CD4-positive, alpha-beta T cell (primary cell): Measurements from ENCODE around the gene ZBTB20. TPM values are rescaled to one million over a fixed set of nuclear protein-coding genes. Genes with fewer than 3 reads are reported as not detected.

Experiments
- ATAC-seq: fragments of 200-7000 bp; cut with Tn5 transposase; one replicate; pipeline ENCODE4 v1.10.0; 2022; ENCODE audit warnings: mild to moderate bottlenecking; ENCODE audit not compliant: poor library complexity
- CTCF ChIA-PET: fragments of 350-600 bp; sonication (Branson Sonifier 250); formaldehyde crosslinking; loops from one replicate; lab custom pipeline; 2021; ENCODE audit warnings: antibody characterized with exemption, inconsistent platforms; lab: Charles Lee
- POLR2A ChIA-PET: fragments of 350-600 bp; sonication (Branson Sonifier 250); formaldehyde crosslinking; loops from one replicate; lab custom pipeline; 2021; ENCODE audit warnings: antibody characterized with exemption, inconsistent platforms; lab: Charles Lee
- DNase-seq, 14 experiments: peaks; one replicate each; pipeline ENCODE4 v3.0.0-alpha.2; 2013 to 2020; ENCODE audit warnings: mixed read lengths in 2 of 14
- H3K27ac ChIP-seq, 2 donors: one replicate each; pipeline versions ENCODE4 v1.5.1 to v1.7.0; 2013; ENCODE audit warnings: low read length in 2 of 2, low read depth in 1 of 2, mild to moderate bottlenecking in 1 of 2
- H3K27me3 ChIP-seq, 2 experiments: 1 replicate in 1 of 2; 2 replicates in 1 of 2; pipeline versions ENCODE4 v1.6.1 to v1.7.0; 2013; ENCODE audit warnings: low read length in 2 of 2, control low read depth in 1 of 2, mild to moderate bottlenecking in 1 of 2, moderate library complexity in 1 of 2; ENCODE audit not compliant: insufficient read depth in 2 of 2, control insufficient read depth in 1 of 2
- H3K36me3 ChIP-seq: one replicate; pipeline ENCODE4 v1.6.1; 2013; ENCODE audit warnings: low read length, control low read depth; ENCODE audit not compliant: insufficient read depth
- H3K4me1 ChIP-seq: one replicate; pipeline ENCODE4 v1.6.1; 2013; ENCODE audit warnings: low read length, control low read depth; ENCODE audit not compliant: insufficient read depth
- H3K4me3 ChIP-seq: one replicate; pipeline ENCODE4 v1.5.1; 2013; ENCODE audit warnings: mild to moderate bottlenecking, low read length, moderate library complexity
- H3K9me3 ChIP-seq, 2 experiments: 1 replicate in 1 of 2; 2 replicates in 1 of 2; pipeline versions ENCODE4 v1.6.1 to v1.7.0; 2013; ENCODE audit warnings: low read length in 2 of 2, mild to moderate bottlenecking in 2 of 2, control low read depth in 1 of 2, moderate library complexity in 1 of 2; ENCODE audit not compliant: control insufficient read depth in 1 of 2, insufficient read depth in 1 of 2
- H3K27ac Mint-ChIP-seq: one replicate; pipeline ENCODE4 v1.8.0; 2020; ENCODE audit warnings: mixed read lengths
- H3K27me3 Mint-ChIP-seq: one replicate; pipeline ENCODE4 v1.8.0; 2021; ENCODE audit warnings: mixed read lengths
- H3K36me3 Mint-ChIP-seq: one replicate; pipeline ENCODE4 v1.8.0; 2021; ENCODE audit warnings: low read depth, mixed read lengths
- H3K4me1 Mint-ChIP-seq: one replicate; pipeline ENCODE4 v1.8.0; 2021; ENCODE audit warnings: low read depth, mixed read lengths
- H3K4me3 Mint-ChIP-seq: one replicate; pipeline ENCODE4 v1.8.0; 2020; ENCODE audit warnings: mild to moderate bottlenecking, mixed read lengths
- H3K9me3 Mint-ChIP-seq: one replicate; pipeline ENCODE4 v1.8.0; 2020; ENCODE audit warnings: mixed read lengths
- intact Hi-C, 2 experiments: fragments of 100-400 bp; cut with DNase I in 1 of 2; cut with micrococcal nuclease in 1 of 2; formaldehyde crosslinking; loops; one replicate each; pipeline versions ENCODE4 v1.15.1 to v1.9.0; 2023 to 2025; cut with DNase I, micrococcal nuclease
- total RNA-seq, 174 experiments: library from RNA in 2 of 174; stranded (reverse) in 2 of 174; gene quantifications; one replicate each; pipeline ENCODE4 v1.2.3 and lab custom pipeline; 2021 to 2026
- TF ChIP-seq, protein P1 (sequence below): fragments of 200-600 bp; IDR thresholded peaks from one replicate; pipeline ENCODE4 v1.8.0; 2022; ENCODE audit warnings: antibody characterized with exemption, mild to moderate bottlenecking

Gene ZBTB20
- total RNA-seq, 2 experiments from 2014 or later = 41.6 to 47.4 TPM

DNA sequence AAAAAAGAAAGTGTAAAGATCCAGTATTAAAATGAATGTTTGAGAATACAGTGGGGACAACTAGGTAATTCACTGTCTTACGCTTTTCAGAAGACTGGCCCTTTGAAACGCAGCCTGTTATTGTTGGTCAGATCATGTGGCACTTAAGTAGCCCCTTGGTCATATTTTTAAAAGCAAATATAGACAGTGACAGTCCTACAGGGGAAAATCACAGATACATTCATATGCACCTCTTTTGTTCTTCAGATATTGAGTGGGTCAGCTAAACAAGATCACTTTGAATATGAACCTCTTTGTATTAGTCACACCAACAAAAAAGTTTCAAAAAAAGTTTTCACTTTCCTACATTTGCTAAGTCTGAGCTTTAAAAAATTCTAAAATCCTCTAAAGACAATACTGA, 817.3 kb downstream of the ZBTB20 start:
- Mint-ChIP-seq H3K4me3 (no peak overlapping the region), H3K9me3 (no peaks in the 10 kb centered on the region), H3K36me3 (peaks cover 40% of the 10 kb centered on the region), H3K27me3 (no peaks in the 10 kb centered on the region), H3K27ac (no peak overlapping the region), H3K4me1 (peaks cover 64% of the 10 kb centered on the region)
- TF ChIP-seq, protein P1, sequence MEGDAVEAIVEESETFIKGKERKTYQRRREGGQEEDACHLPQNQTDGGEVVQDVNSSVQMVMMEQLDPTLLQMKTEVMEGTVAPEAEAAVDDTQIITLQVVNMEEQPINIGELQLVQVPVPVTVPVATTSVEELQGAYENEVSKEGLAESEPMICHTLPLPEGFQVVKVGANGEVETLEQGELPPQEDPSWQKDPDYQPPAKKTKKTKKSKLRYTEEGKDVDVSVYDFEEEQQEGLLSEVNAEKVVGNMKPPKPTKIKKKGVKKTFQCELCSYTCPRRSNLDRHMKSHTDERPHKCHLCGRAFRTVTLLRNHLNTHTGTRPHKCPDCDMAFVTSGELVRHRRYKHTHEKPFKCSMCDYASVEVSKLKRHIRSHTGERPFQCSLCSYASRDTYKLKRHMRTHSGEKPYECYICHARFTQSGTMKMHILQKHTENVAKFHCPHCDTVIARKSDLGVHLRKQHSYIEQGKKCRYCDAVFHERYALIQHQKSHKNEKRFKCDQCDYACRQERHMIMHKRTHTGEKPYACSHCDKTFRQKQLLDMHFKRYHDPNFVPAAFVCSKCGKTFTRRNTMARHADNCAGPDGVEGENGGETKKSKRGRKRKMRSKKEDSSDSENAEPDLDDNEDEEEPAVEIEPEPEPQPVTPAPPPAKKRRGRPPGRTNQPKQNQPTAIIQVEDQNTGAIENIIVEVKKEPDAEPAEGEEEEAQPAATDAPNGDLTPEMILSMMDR = no peak
- H3K27ac ChIP-seq = no peak overlapping the region
- ChIA-PET POLR2A (no interaction called here), CTCF (no interaction called here)
- H3K9me3 ChIP-seq = no peaks in the 10 kb centered on the region
- DNase-seq (no peak), ATAC-seq (no peak)
- no peak overlapping the region for H3K4me3 ChIP-seq
- no peaks in the 10 kb centered on the region for H3K27me3 ChIP-seq
- intact Hi-C loops = loop anchor here in 1 of 2 experiments (5.0 kb wide), 1 partner anchor 118 kb away; no protein-coding TSS in a partner anchor
- no peaks in the 10 kb centered on the region for H3K36me3 ChIP-seq
- peaks cover 20% of the 10 kb centered on the region for H3K4me1 ChIP-seq

DNA sequence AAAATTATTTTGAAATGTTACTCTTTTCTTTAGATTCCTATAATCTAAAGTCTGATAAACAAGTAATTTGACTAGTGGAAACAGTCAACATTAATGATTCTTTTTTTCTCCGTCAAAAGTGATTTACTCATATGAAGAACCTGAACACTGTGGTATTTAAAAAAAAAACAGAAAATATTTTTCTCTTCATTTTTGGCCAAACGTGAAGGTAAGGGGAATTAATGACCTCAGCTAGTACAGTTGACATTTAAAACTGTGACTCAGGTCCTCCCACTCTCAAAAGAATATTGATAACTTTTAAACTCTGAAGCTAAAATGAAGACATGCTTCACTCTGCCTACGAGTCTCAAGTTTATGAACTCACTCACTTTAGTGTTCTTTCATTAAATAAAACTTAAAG, 818.7 kb downstream of the ZBTB20 start:
- intact Hi-C loops = no loop called here
- ChIA-PET POLR2A (no interaction called here), CTCF (interaction anchor here (1.9 kb wide), 1 partner anchor 37 kb away, joined by 6 read pairs; no protein-coding TSS in a partner anchor)
- peaks cover 67% of the 10 kb centered on the region for H3K4me1 Mint-ChIP-seq
- H3K27ac ChIP-seq = no peak overlapping the region
- H3K27me3 ChIP-seq = no peaks in the 10 kb centered on the region
- H3K27me3 Mint-ChIP-seq = no peaks in the 10 kb centered on the region
- H3K4me3 Mint-ChIP-seq = no peak overlapping the region
- no peaks in the 10 kb centered on the region for H3K36me3 ChIP-seq
- no peaks in the 10 kb centered on the region for H3K9me3 Mint-ChIP-seq
- DNase-seq (no peak), ATAC-seq (no peak)
- no peak overlapping the region for H3K4me3 ChIP-seq
- TF ChIP-seq, protein P1 = no peak
- no peaks in the 10 kb centered on the region for H3K9me3 ChIP-seq
- H3K36me3 Mint-ChIP-seq = peaks cover 38% of the 10 kb centered on the region
- peaks cover 12% of the 10 kb centered on the region for H3K4me1 ChIP-seq
- no peak overlapping the region for H3K27ac Mint-ChIP-seq

DNA sequence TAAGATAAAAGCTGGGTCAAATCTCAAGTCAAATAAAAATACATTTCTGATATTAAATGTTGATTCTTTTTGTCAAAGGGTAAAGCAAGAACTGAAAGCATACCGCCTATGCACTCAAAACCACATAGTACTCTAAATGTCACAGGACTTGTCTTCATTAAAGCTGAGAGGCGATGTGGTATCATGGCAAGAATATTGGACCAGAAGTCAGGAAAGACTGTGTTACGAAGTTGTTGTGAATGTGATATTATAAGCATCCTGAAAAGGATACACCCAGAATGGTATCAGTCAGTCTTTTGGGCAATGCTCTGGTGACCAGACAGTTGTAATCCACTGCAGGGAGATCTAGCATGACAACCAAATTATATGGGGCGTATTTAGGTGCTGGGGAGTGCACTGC, 819.4 kb downstream of the ZBTB20 start:
- CTCF ChIA-PET = interaction anchor here (1.3 to 1.9 kb wide), 2 partner anchors 37 to 76 kb away, joined by 3 to 6 read pairs; no protein-coding TSS in a partner anchor
- POLR2A ChIA-PET = no interaction called here
- DNase-seq = no peak

More for the DNA sequence above, 819.4 kb downstream of the ZBTB20 start:
- H3K27ac ChIP-seq = no peak overlapping the region
- H3K4me3 Mint-ChIP-seq = no peak overlapping the region
- H3K36me3 Mint-ChIP-seq = peaks cover 36% of the 10 kb centered on the region
- H3K27me3 Mint-ChIP-seq = no peaks in the 10 kb centered on the region
- H3K9me3 ChIP-seq = no peaks in the 10 kb centered on the region
- H3K27me3 ChIP-seq = no peaks in the 10 kb centered on the region
- ATAC-seq = no peak
- no peaks in the 10 kb centered on the region for H3K36me3 ChIP-seq
- intact Hi-C loops = no loop called here
- no peak overlapping the region for H3K4me3 ChIP-seq
- H3K4me1 ChIP-seq = peaks cover 10% of the 10 kb centered on the region
- no peak overlapping the region for H3K27ac Mint-ChIP-seq
- H3K4me1 Mint-ChIP-seq = peaks cover 60% of the 10 kb centered on the region
- TF ChIP-seq, protein P1 = no peak
- no peaks in the 10 kb centered on the region for H3K9me3 Mint-ChIP-seq
